ENCODE results near the gene SERINC5.

- TF ChIP-seq CTCF (IDR thresholded peaks at IDR 0.05), result no peak
- TF ChIP-seq POLR2AphosphoS5 (IDR thresholded peaks at IDR 0.05; ENCODE audit: low read depth, low read length), result no peak
- TF ChIP-seq TCF7L2 (IDR thresholded peaks at IDR 0.05; ENCODE audit: low read depth, low read length), result no peak
- TF ChIP-seq SIN3A (IDR thresholded peaks at IDR 0.05; ENCODE audit: borderline replicate concordance, insufficient read depth, low read depth, low read length), result no peak
Measured at GRCh38 chr5:80220245-80220897, 35.5 kb downstream of the SERINC5 start.

Measured in Panc1 (cell line).